Suprapubic skin (tissue), 4 donors: Measurements from ENCODE around the gene SMARCD3. TPM values are rescaled to one million over a fixed set of nuclear protein-coding genes. Genes with fewer than 3 reads are reported as not detected.

Experiments
- DNase-seq, 2 donors: peaks; one replicate each; pipeline ENCODE4 v3.0.0-alpha.2; 2019; ENCODE audit warnings: low spot score in 2 of 2
- H3K27ac ChIP-seq: fragments of 200-600 bp; sonication (generic); one replicate; pipeline ENCODE4 v1.5.1; 2019
- H3K27me3 ChIP-seq: fragments of 200-600 bp; sonication (generic); one replicate; pipeline ENCODE4 v1.5.1; 2019
- H3K36me3 ChIP-seq: fragments of 200-600 bp; sonication (generic); one replicate; pipeline ENCODE4 v1.5.1; 2019
- H3K4me1 ChIP-seq: fragments of 200-600 bp; sonication (generic); one replicate; pipeline ENCODE4 v1.5.1; 2019
- H3K4me3 ChIP-seq: fragments of 200-600 bp; sonication (generic); one replicate; pipeline ENCODE4 v1.5.1; 2019; ENCODE audit warnings: mild to moderate bottlenecking
- H3K9me3 ChIP-seq: fragments of 200-600 bp; sonication (generic); one replicate; pipeline ENCODE4 v1.5.1; 2019
- CTCF ChIP-seq, 2 donors: fragments of 200-600 bp in 1 of 2; fragments of 450-650 bp in 1 of 2; sonication (generic) in 1 of 2; IDR thresholded peaks; one replicate each; pipeline ENCODE4 v1.5.1; 2016 to 2019; ENCODE audit warnings: antibody characterized with exemption in 2 of 2, mild to moderate bottlenecking in 1 of 2, moderate library complexity in 1 of 2
- EP300 ChIP-seq: sonication (generic); formaldehyde crosslinking; IDR thresholded peaks from one replicate; pipeline ENCODE4 v1.6.1; 2017; ENCODE audit warnings: antibody characterized with exemption
- POLR2A ChIP-seq, 2 donors: fragments of 450-650 bp; IDR thresholded peaks; one replicate each; pipeline ENCODE4 v1.6.1; 2017; ENCODE audit warnings: antibody characterized with exemption in 2 of 2, mild to moderate bottlenecking in 2 of 2, moderate library complexity in 2 of 2
- POLR2AphosphoS5 ChIP-seq, 3 donors: sonication (generic); formaldehyde crosslinking; IDR thresholded peaks; one replicate each; pipeline ENCODE4 v1.6.1; 2017; ENCODE audit warnings: antibody characterized with exemption in 3 of 3
- WGBS: methylation state at CpG from one replicate; pipeline ENCODE4 v1.1.5; 2018; 5-methylcytosine and 5-hydroxymethylcytosine counted together
- total RNA-seq, 4 donors: library from RNA; depleted of rRNA; stranded (reverse); fragments of >200 nt; gene quantifications; one replicate each; pipeline ENCODE4 v1.1.0, GENCODE V29; 2016

The SMARCD3 gene
- total RNA-seq, 4 donors from 2014 or later: 9.6 to 15.8 (median 10.9) TPM

GRCh38 chr7:151244841-151245346 lies 3.6 kb downstream of the SMARCD3 start:
- Histone ChIP-seq H3K36me3 (peaks cover 10% of the 10 kb centered on the region), H3K4me3 (peak overlapping the region; percentile 44), H3K27me3 (peaks cover 9% of the 10 kb centered on the region), H3K4me1 (peaks cover 58% of the 10 kb centered on the region), H3K9me3 (no peaks in the 10 kb centered on the region), H3K27ac (no peak overlapping the region)
- no peak for DNase-seq
- 37% methylated on average over 4 of the region's 15 CpGs for WGBS
- no peak for TF ChIP-seq POLR2AphosphoS5 (IDR thresholded peaks at IDR 0.05)
- no peak for TF ChIP-seq POLR2A (IDR thresholded peaks at IDR 0.05)
- no peak for TF ChIP-seq EP300
- TF ChIP-seq CTCF (IDR thresholded peaks at IDR 0.05): no peak

GRCh38 chr7:151244196-151244840 lies 4.2 kb downstream of the SMARCD3 start:
- 36% methylated on average over 10 of the region's 10 CpGs for WGBS
- Histone ChIP-seq H3K27me3 (peaks cover 9% of the 10 kb centered on the region), H3K4me1 (peaks cover 53% of the 10 kb centered on the region), H3K27ac (no peak overlapping the region), H3K36me3 (peaks cover 10% of the 10 kb centered on the region), H3K9me3 (no peaks in the 10 kb centered on the region), H3K4me3 (no peak overlapping the region)
- no peak for DNase-seq
- TF ChIP-seq CTCF (IDR thresholded peaks at IDR 0.05) (peak; percentile 44 to 84), POLR2AphosphoS5 (IDR thresholded peaks at IDR 0.05) (no peak)

- peaks cover 17% of the 10 kb centered on the region for H3K36me3 ChIP-seq
- H3K27ac ChIP-seq: no peak overlapping the region
- no peak for TF ChIP-seq CTCF (IDR thresholded peaks at IDR 0.05)
- TF ChIP-seq EP300: no peak
- TF ChIP-seq POLR2A (IDR thresholded peaks at IDR 0.05): no peak
- TF ChIP-seq POLR2AphosphoS5 (IDR thresholded peaks at IDR 0.05): no peak
- H3K27me3 ChIP-seq: peaks cover 9% of the 10 kb centered on the region
- WGBS: 58% methylated on average over 11 of the region's 17 CpGs
- H3K4me3 ChIP-seq: no peak overlapping the region
- peaks cover 47% of the 10 kb centered on the region for H3K4me1 ChIP-seq
- H3K9me3 ChIP-seq: no peaks in the 10 kb centered on the region
- no peak for DNase-seq
Observed at GRCh38 chr7:151243408-151244195, 4.9 kb downstream of the SMARCD3 start.

GRCh38 chr7:151243045-151243349 lies 5.5 kb downstream of the SMARCD3 start:
- WGBS: 40% methylated on average over 2 of the region's 2 CpGs
- Histone ChIP-seq H3K27me3 (peaks cover 9% of the 10 kb centered on the region), H3K27ac (no peak overlapping the region), H3K4me1 (peaks cover 42% of the 10 kb centered on the region), H3K36me3 (peaks cover 23% of the 10 kb centered on the region), H3K9me3 (no peaks in the 10 kb centered on the region), H3K4me3 (no peak overlapping the region)
- no peak for DNase-seq
- TF ChIP-seq POLR2A (IDR thresholded peaks at IDR 0.05): no peak
- no peak for TF ChIP-seq POLR2AphosphoS5 (IDR thresholded peaks at IDR 0.05)
- TF ChIP-seq CTCF (IDR thresholded peaks at IDR 0.05): no peak
- no peak for TF ChIP-seq EP300
